ENCODE results near the gene SLC16A1.

The SLC16A1 gene

DNA sequence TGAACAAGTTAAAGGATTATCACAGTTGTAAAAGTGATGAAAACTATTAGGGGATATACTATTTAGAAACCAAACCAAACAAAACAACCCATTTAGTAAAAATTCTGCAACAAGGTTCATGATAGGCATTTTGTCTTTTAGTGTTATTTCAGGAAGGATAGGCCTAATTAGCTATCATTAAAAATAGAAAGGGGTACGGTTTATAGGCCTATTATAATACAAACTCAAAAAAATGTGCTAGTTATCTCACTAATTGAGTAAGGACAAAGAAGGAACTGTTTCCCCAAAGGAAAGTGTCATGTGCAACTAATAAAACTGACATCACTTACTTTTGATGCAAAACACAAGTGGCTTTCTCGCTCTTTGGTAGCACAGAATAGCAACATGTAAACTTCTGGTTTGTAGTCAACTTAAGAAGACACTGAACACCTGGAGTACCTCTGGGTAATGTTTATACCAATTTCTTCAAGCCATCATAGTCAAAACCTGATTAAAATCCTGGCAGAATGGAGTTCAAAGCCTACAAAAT, 28.5 kb downstream of the SLC16A1 start:
- no peak overlapping the region for H3K4me3 ChIP-seq (replicated peaks; ENCODE audit: low read depth, low read length)
- TF ChIP-seq CTCF (IDR thresholded peaks at IDR 0.05; ENCODE audit: low read length, missing control alignments): no peak
- no peak for DNase-seq (ENCODE audit: low read depth)

DNA sequence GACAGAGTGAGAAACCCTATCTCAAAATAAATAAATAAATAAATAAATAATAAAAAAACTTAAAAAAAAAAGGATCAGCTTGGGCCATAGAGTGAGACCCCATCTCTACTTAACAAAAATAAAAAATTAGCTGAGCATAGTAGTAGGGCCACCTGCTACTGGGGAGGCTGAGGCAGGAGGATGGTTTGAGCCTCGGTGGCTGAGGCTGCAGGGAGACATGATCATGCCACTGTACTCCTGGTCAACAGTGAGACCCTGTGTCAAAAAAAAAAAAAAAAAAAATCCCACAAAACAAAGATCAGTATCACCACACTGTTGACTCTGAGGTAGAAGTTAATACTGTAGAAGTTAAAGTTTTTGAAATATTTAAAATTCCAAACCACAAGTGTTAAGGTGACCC, 29.1 kb downstream of the SLC16A1 start:
- DNase-seq (ENCODE audit: low read depth): no peak
- no peak overlapping the region for H3K4me3 ChIP-seq (replicated peaks; ENCODE audit: low read depth, low read length)
- no peak for TF ChIP-seq CTCF (IDR thresholded peaks at IDR 0.05; ENCODE audit: low read length, missing control alignments)

GRCh38 chr1:112925015-112925414, 31.0 kb downstream of the SLC16A1 start:
- DNase-seq (ENCODE audit: low read depth): no peak
- TF ChIP-seq CTCF (IDR thresholded peaks at IDR 0.05; ENCODE audit: low read length, missing control alignments): peak; percentile 25
- no peak overlapping the region for H3K4me3 ChIP-seq (replicated peaks; ENCODE audit: low read depth, low read length)

GRCh38 chr1:112923959-112924349, 32.0 kb downstream of the SLC16A1 start:
- TF ChIP-seq CTCF (IDR thresholded peaks at IDR 0.05; ENCODE audit: low read length, missing control alignments): no peak
- H3K4me3 ChIP-seq (replicated peaks; ENCODE audit: low read depth, low read length): no peak overlapping the region
- DNase-seq (ENCODE audit: low read depth): no peak

- no peak for DNase-seq (ENCODE audit: low read depth)
- no peak overlapping the region for H3K4me3 ChIP-seq (replicated peaks; ENCODE audit: low read depth, low read length)
- TF ChIP-seq CTCF (IDR thresholded peaks at IDR 0.05; ENCODE audit: low read length, missing control alignments): no peak
Measured at GRCh38 chr1:112923234-112923958, 32.6 kb downstream of the SLC16A1 start.

- TF ChIP-seq CTCF (IDR thresholded peaks at IDR 0.05; ENCODE audit: low read length, missing control alignments): no peak
- DNase-seq (ENCODE audit: low read depth): no peak
- no peak overlapping the region for H3K4me3 ChIP-seq (replicated peaks; ENCODE audit: low read depth, low read length)
Measured at GRCh38 chr1:112911506-112912220, 44.3 kb downstream of the SLC16A1 start.
